HEK293 (cell line): ENCODE data around the gene IGSF21.

Experiments
- ATF2 ChIP-seq: fragments of 450-650 bp; formaldehyde crosslinking; IDR thresholded peaks from 2 replicates; pipeline ENCODE4 v1.5.1; 2016; ENCODE audit warnings: missing biosample characterization, missing genetic modification characterization, low read depth
- GLIS2 ChIP-seq: fragments of 450-650 bp; formaldehyde crosslinking; IDR thresholded peaks from 2 replicates; pipeline ENCODE4 v1.5.1; 2016; ENCODE audit warnings: missing biosample characterization, missing genetic modification characterization
- HOXD13 ChIP-seq: sonication (generic); formaldehyde crosslinking; IDR thresholded peaks from 2 replicates; pipeline ENCODE4 v1.8.0; 2022; ENCODE audit warnings: missing genetic modification reagents, borderline replicate concordance
- IKZF3 ChIP-seq: fragments of 450-650 bp; IDR thresholded peaks from 2 replicates; pipeline ENCODE4 v1.5.0; 2018; ENCODE audit warnings: missing biosample characterization, mild to moderate bottlenecking, missing genetic modification characterization, moderate library complexity
- SALL2 ChIP-seq: fragments of 450-650 bp; formaldehyde crosslinking; IDR thresholded peaks from 2 replicates; pipeline ENCODE4 v1.5.0; 2017; ENCODE audit warnings: missing biosample characterization, mild to moderate bottlenecking, missing genetic modification characterization, borderline replicate concordance
- TRIM28 ChIP-seq: IDR thresholded peaks from 2 replicates; pipeline ENCODE4 v1.6.1; 2011; ENCODE audit warnings: low read length, control low read depth, borderline replicate concordance
- WT1 ChIP-seq: fragments of 450-650 bp; formaldehyde crosslinking; IDR thresholded peaks from 2 replicates; pipeline ENCODE4 v1.5.1; 2016; ENCODE audit warnings: missing biosample characterization, missing genetic modification characterization
- YY1 ChIP-seq: fragments of 450-650 bp; formaldehyde crosslinking; IDR thresholded peaks from 2 replicates; pipeline ENCODE4 v1.5.1; 2018; ENCODE audit warnings: missing biosample characterization, missing genetic modification characterization
- ZBTB48 ChIP-seq: fragments of 450-650 bp; formaldehyde crosslinking; IDR thresholded peaks from 2 replicates; pipeline ENCODE4 v1.5.1; 2016; ENCODE audit warnings: missing biosample characterization, missing genetic modification characterization
- ZBTB8A ChIP-seq: fragments of 450-650 bp; formaldehyde crosslinking; IDR thresholded peaks from 2 replicates; pipeline ENCODE4 v1.5.1; 2016; ENCODE audit warnings: missing biosample characterization, missing genetic modification characterization
- ZEB2 ChIP-seq: fragments of 450-650 bp; formaldehyde crosslinking; IDR thresholded peaks from 2 replicates; pipeline ENCODE4 v1.5.1; 2016; ENCODE audit warnings: missing biosample characterization, missing genetic modification characterization
- ZNF138 ChIP-seq: fragments of 450-650 bp; formaldehyde crosslinking; IDR thresholded peaks from 2 replicates; pipeline ENCODE4 v1.5.1; 2016; ENCODE audit warnings: missing biosample characterization, missing genetic modification characterization, borderline replicate concordance
- ZNF2 ChIP-seq: fragments of 450-650 bp; formaldehyde crosslinking; IDR thresholded peaks from 2 replicates; pipeline ENCODE4 v1.5.1; 2016; ENCODE audit warnings: missing biosample characterization, missing genetic modification characterization
- ZNF23 ChIP-seq: fragments of 450-650 bp; formaldehyde crosslinking; IDR thresholded peaks from 2 replicates; pipeline ENCODE4 v1.5.1; 2016; ENCODE audit warnings: missing biosample characterization, missing genetic modification characterization, borderline replicate concordance
- ZNF280C ChIP-seq: fragments of 450-650 bp; formaldehyde crosslinking; IDR thresholded peaks from 2 replicates; pipeline ENCODE4 v1.5.1; 2016; ENCODE audit warnings: missing biosample characterization, missing genetic modification characterization
- ZNF341 ChIP-seq: fragments of 450-650 bp; formaldehyde crosslinking; IDR thresholded peaks from 2 replicates; pipeline ENCODE4; 2016; ENCODE audit warnings: low read depth, missing biosample characterization, missing genetic modification characterization
- ZNF391 ChIP-seq: fragments of 450-650 bp; formaldehyde crosslinking; IDR thresholded peaks from 2 replicates; pipeline ENCODE4 v1.5.1; 2016; ENCODE audit warnings: low read depth, missing biosample characterization, missing genetic modification characterization, borderline replicate concordance
- ZNF544 ChIP-seq: fragments of 450-650 bp; formaldehyde crosslinking; IDR thresholded peaks from 2 replicates; pipeline ENCODE4 v1.5.0; 2017; ENCODE audit warnings: missing biosample characterization, missing genetic modification characterization
- ZNF555 ChIP-seq: fragments of 450-650 bp; formaldehyde crosslinking; conservative IDR thresholded peaks from 2 replicates; pipeline ENCODE4 v1.5.1; 2017; ENCODE audit warnings: missing biosample characterization, mild to moderate bottlenecking, missing genetic modification characterization, inconsistent platforms
- ZNF560 ChIP-seq: fragments of 450-650 bp; formaldehyde crosslinking; IDR thresholded peaks from 2 replicates; pipeline ENCODE4 v1.5.1; 2017; ENCODE audit warnings: missing biosample characterization, missing genetic modification characterization, borderline replicate concordance
- ZNF626 ChIP-seq: fragments of 450-650 bp; sonication (Bioruptor Pico); formaldehyde crosslinking; IDR thresholded peaks from 2 replicates; pipeline ENCODE4 v1.5.1; 2018; ENCODE audit warnings: missing biosample characterization, missing genetic modification characterization, inconsistent platforms
- ZNF707 ChIP-seq: fragments of 450-650 bp; formaldehyde crosslinking; IDR thresholded peaks from 2 replicates; pipeline ENCODE4 v1.5.1; 2016; ENCODE audit warnings: missing biosample characterization, missing genetic modification characterization
- ZNF76 ChIP-seq: fragments of 450-650 bp; formaldehyde crosslinking; IDR thresholded peaks from 2 replicates; pipeline ENCODE4; 2016; ENCODE audit warnings: low read depth, missing biosample characterization, missing genetic modification characterization, borderline replicate concordance
- ZNF776 ChIP-seq: fragments of 450-650 bp; formaldehyde crosslinking; IDR thresholded peaks from 2 replicates; pipeline ENCODE4 v1.5.0; 2017; ENCODE audit warnings: missing biosample characterization, missing genetic modification characterization, borderline replicate concordance
- TF ChIP-seq, protein P1 (sequence below): fragments of 450-650 bp; formaldehyde crosslinking; IDR thresholded peaks from 2 replicates; pipeline ENCODE4 v1.5.1; 2016; ENCODE audit warnings: missing biosample characterization, missing genetic modification characterization
- TF ChIP-seq, protein P2 (sequence below): fragments of 450-650 bp; formaldehyde crosslinking; IDR thresholded peaks from 2 replicates; pipeline ENCODE4 v1.5.1; 2016; ENCODE audit warnings: missing biosample characterization, missing genetic modification characterization
- TF ChIP-seq, protein P3 (sequence below): sonication (generic); formaldehyde crosslinking; IDR thresholded peaks from 2 replicates; pipeline ENCODE4 v1.8.1; 2022; ENCODE audit warnings: mild to moderate bottlenecking, moderate library complexity, missing genetic modification reagents
- TF ChIP-seq, protein P4 (sequence below): fragments of 450-650 bp; formaldehyde crosslinking; IDR thresholded peaks from 2 replicates; pipeline ENCODE4 v1.5.1; 2016; ENCODE audit warnings: missing biosample characterization, missing genetic modification characterization, borderline replicate concordance

The IGSF21 gene

DNA sequence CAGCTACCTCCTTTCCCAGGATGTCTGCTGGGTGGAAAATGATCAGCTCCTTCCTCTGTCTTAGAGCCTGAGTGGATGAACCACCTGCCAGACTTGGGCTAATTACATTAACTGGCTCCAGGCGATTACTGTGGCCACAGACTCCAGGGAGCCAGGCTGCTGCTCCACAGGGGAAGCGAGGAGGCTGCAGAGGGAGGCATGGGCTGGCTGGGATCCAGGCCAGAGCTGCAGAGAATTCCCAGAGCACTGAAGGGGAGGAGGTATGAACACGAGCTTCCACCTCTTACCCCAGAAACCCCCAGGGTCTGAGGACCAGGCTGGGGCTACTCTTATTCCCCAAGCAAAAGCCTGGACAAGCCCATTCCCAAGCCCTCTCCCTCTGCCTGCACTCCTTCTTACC, 237.2 kb downstream of the IGSF21 start (continued):
- TF ChIP-seq ZNF23 (tag by site-specific recombination) (no peak), TRIM28 (0 out of 2 replicates have a peak, but pooled peaks have one; percentile 12), ZNF341 (0 out of 2 replicates have a peak, but pooled peaks have one; percentile 27), ZNF707 (tag by site-specific recombination) (no peak), ZNF391 (tag by site-specific recombination) (no peak), SALL2 (tag by site-specific recombination) (no peak), ZNF2 (no peak), YY1 (no peak), ZBTB48 (no peak), ZNF280C (no peak), ZBTB8A (0 out of 2 replicates have a peak, but pooled peaks have one; percentile 14), ZNF138 (tag by site-specific recombination) (no peak), ZNF76 (tag by site-specific recombination) (no peak), ZNF776 (tag by site-specific recombination) (no peak), ZEB2 (no peak), GLIS2 (tag by site-specific recombination) (peak; percentile 58), ZNF555 (no peak), HOXD13 (CRISPR knock-in tag) (no peak), WT1 (tag by site-specific recombination) (peak; percentile 74), ZNF544 (tag by site-specific recombination) (no peak), ATF2 (tag by site-specific recombination) (no peak), IKZF3 (tag by site-specific recombination) (peak; percentile 71), ZNF560 (tag by site-specific recombination) (no peak), ZNF626 (no peak)
- TF ChIP-seq, protein P1, sequence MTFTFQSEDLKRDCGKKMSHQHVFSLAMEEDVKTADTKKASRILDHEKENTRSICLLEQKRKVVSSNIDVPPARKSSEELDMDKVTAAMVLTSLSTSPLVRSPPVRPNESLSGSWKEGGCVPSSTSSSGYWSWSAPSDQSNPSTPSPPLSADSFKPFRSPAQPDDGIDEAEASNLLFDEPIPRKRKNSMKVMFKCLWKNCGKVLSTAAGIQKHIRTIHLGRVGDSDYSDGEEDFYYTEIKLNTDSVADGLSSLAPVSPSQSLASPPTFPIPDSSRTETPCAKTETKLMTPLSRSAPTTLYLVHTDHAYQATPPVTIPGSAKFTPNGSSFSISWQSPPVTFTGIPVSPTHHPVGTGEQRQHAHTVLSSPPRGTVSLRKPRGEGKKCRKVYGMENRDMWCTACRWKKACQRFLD (tag by site-specific recombination): no peak
- TF ChIP-seq, protein P2, sequence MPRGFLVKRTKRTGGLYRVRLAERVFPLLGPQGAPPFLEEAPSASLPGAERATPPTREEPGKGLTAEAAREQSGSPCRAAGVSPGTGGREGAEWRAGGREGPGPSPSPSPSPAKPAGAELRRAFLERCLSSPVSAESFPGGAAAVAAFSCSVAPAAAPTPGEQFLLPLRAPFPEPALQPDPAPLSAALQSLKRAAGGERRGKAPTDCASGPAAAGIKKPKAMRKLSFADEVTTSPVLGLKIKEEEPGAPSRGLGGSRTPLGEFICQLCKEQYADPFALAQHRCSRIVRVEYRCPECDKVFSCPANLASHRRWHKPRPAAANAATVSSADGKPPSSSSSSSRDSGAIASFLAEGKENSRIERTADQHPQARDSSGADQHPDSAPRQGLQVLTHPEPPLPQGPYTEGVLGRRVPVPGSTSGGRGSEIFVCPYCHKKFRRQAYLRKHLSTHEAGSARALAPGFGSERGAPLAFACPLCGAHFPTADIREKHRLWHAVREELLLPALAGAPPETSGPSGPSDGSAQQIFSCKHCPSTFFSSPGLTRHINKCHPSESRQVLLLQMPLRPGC: no peak
- TF ChIP-seq, protein P3, sequence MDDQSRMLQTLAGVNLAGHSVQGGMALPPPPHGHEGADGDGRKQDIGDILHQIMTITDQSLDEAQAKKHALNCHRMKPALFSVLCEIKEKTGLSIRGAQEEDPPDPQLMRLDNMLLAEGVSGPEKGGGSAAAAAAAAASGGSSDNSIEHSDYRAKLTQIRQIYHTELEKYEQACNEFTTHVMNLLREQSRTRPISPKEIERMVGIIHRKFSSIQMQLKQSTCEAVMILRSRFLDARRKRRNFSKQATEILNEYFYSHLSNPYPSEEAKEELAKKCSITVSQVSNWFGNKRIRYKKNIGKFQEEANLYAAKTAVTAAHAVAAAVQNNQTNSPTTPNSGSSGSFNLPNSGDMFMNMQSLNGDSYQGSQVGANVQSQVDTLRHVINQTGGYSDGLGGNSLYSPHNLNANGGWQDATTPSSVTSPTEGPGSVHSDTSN (CRISPR knock-in tag): no peak
- TF ChIP-seq, protein P4, sequence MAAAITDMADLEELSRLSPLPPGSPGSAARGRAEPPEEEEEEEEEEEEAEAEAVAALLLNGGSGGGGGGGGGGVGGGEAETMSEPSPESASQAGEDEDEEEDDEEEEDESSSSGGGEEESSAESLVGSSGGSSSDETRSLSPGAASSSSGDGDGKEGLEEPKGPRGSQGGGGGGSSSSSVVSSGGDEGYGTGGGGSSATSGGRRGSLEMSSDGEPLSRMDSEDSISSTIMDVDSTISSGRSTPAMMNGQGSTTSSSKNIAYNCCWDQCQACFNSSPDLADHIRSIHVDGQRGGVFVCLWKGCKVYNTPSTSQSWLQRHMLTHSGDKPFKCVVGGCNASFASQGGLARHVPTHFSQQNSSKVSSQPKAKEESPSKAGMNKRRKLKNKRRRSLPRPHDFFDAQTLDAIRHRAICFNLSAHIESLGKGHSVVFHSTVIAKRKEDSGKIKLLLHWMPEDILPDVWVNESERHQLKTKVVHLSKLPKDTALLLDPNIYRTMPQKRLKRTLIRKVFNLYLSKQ (tag by site-specific recombination): no peak
